C4-2B (cell line): ENCODE results near the gene OR4M1.
A peak's percentile ranks its signal among the peaks of the same experiment; 100 is the strongest.
"Not testable (repeated sequence)": the region's sequence is repeated elsewhere in the genome, so short reads cannot be mapped to it uniquely, and the experiment has no call there.

Experiments used
- H3K27ac ChIP-seq: fragments of 450-650 bp; 2 replicates; pipeline ENCODE4 v1.5.1; 2017
- CTCF ChIP-seq: fragments of 450-650 bp; conservative IDR thresholded peaks from 2 replicates; pipeline ENCODE4 v1.5.1; 2017; ENCODE audit warnings: mild to moderate bottlenecking
- ZFX ChIP-seq: fragments of 450-650 bp; IDR thresholded peaks from 2 replicates; pipeline ENCODE4 v1.6.1; 2017

The OR4M1 gene

GRCh38 chr14:19823765-19824164 is 50.5 kb downstream of the OR4M1 start:
- H3K27ac ChIP-seq: no peak overlapping the region
- TF ChIP-seq CTCF: no peak

GRCh38 chr14:19827626-19828244 is 54.4 kb downstream of the OR4M1 start:
- H3K27ac ChIP-seq: not testable (repeated sequence)
- TF ChIP-seq CTCF: peak; percentile 49

- H3K27ac ChIP-seq: no peak overlapping the region
- TF ChIP-seq ZFX (no peak), CTCF (no peak)
These were observed 55.0 kb downstream of the OR4M1 start for GRCh38 chr14:19828314-19828713.
